HG02763 (cell line): ENCODE data around the gene KAZN.

Source experiments
- ATAC-seq: cut with Tn5 transposase; IDR thresholded peaks from one replicate; pipeline ENCODE4 v1.9.1; 2021; ENCODE audit warnings: mild to moderate bottlenecking, moderate library complexity; ENCODE audit not compliant: unreplicated experiment

Gene KAZN

DNA sequence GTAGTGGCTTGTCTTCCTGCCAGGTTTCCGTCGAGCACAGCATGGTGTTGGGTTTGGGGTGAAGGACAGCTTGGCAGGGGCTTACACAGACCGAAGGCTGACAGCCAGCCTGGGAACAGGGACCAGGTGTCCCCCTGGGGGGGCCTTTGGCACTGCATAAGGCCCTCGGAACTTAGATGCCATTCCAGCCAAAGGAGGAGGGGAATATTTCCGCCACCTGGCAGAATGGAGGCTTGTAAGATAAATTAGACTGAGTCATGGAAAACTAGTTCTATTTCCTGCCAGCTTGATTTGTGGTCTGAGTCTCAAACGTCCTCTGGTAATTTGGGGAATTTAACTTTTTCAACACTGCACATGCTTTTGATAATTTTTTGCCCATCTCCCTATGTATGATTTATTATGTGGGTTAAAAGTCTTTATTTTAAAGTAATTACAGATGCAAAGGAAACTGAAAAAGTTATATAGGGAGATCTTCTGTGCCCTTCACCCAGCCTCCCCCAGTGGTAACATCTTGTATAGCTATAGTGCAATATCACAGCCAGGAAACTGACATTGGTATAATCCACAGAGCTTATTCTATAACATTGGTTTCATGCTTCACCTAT is 543.6 kb downstream of the KAZN start:
- no peak for ATAC-seq

DNA sequence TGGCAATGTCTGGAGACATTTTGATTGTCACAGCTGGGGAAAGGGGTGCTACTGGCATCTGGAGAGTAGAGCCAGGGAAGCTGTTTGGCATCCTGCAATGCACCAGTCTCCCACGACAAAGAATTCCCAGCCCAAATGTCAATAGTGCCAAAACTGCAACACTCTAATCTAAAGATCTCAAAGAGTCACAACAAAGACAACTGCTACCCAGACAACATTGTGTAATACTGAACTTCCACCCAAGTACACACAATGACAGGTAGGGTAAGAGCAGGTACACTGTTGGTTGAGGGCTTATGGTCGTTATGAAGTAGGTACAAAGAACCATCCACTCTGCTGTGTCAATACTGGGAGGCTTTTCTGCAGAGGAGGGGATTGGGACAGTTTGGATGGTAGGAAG is 546.8 kb downstream of the KAZN start:
- no peak for ATAC-seq

DNA sequence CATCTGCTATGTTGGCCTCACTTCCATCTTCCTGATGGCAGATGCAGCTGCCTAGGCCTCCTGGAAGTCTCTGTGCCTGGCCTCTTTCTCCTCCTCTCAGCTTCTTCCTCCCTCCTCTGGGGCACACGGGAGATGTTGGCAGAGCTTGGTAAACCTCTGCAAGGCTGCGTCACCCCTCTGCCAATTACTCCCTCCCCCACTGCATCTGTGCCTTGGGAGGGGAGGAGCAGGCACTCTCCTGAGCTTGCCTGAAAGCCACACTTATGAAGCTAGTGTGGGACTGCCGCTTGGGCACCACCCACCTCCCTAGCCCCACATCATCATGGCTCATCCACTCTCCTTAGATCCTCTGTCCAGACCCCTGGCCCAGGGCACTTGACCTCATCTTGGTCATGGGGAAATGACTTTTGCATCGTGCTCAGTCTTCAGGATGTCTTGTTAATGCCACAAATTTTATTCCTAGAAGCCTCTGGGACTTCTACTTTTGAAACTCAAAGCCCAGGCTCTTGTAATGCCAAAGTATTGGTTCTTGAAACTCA is 547.7 kb downstream of the KAZN start:
- no peak for ATAC-seq

DNA sequence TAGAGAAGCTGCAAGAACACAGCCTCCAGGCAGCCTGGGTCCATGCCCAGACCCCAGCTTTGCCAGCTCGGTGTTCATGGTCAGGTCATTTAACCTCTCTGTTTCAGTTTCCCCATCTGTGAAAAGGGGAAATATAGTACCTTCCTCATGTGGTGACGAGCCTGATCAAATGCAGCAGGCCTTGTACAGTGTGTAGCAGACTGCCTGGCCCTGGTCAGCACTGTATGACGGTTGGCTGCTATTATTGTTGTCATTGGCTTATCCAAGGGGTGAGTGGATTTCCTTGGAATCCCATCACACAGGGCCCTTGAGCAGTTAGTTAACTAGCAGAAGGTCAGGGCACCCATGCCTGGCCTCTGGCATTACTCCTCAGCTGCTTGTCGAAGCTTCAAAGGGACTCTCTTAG is 548.5 kb downstream of the KAZN start:
- ATAC-seq, result no peak

DNA sequence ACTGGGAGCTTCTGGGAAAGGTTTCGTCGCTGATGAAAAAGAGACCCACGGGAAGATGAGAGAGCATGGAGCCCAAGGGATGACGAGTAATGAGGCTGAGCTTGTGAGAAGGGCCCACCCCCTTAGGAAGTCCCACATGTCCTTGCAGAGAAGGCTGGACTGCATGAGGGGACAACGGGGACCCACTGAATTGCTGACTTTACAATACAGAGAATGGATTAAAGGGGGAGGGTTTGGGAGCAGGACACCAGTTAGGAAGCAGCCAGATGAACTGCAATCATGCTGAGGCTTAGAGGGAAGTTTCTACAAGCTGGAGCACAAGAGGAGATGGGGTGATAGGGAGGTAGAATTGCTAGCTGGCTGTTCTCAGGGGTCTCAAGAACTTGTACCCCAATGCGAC is 549.5 kb downstream of the KAZN start:
- no peak for ATAC-seq

DNA sequence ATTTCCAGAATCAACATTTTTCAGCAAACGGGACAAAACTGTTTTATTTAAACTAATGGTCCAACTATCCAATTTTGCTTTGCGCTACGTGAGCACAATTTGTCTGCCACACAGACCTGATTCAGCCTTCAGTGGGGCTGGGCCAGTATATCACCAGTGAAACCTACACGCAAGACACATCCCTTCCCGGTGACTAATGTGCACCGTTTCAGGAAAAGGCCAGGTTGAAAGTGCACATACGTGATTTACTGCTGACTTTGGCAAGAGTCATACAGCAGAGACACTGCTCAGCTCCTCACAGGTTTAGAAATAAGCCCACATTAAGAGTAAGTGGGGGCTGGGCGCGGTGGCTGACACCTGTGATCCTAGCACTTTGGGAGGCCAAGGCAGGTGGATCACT is 550.0 kb downstream of the KAZN start:
- ATAC-seq, result no peak

DNA sequence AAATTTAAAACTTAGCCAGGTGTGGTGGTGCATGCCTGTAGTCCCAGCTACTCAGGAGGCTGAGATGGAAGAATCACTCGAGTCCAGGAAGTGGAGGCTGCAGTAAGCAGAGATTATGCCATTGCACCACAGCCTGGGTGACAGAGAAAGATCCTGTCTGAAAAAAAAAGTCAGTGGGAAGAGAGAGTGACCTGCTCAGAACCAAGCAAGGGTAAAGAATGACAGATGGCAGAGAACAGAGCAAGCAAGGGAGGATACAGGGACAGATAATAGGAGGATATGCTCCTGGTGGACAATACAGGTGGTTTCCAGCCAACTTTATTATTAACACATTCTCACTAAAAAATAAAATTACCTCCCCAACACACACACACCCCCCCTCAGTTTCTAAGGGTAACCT is 550.5 kb downstream of the KAZN start:
- ATAC-seq, result no peak

DNA sequence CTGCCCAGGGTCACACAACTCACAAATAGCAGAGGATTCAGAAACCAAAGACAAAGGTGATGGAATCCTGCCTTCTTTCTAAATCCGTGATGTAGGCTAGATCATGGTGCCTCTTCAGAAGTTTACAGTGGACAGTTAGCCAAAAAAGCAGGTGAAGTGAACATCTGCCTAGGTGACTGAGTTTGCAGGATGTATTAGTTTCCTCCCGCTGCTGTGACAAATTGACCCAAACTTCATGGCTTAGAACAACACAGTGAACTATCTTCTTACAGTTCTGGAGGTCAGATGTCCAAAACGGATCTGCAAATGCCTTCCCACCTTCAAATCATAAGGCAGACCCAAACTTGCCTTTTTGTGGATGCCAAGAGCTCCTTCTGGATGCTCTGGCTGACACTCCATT is 551.9 kb downstream of the KAZN start:
- no peak for ATAC-seq

DNA sequence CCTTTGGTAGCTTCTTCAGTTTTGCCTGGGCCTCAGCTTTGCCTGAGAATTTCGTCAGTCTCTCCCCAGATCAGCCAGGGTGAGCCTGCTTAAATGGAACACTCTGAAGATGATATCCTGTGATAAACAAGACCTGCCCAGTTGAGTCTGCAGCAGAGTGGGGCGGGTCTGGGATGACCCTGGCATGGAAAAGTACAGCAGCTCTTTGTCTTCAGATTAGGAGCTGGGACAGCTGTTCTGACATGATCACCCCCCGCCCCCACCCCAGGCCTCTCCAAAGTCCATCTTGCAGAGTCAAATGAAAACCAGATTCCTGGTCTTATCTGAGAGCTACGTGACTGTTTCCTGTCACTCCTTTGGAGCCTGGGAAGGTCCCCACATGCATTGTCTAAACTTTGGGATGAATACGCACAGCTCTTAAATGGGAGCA is 552.9 kb downstream of the KAZN start:
- ATAC-seq, result no peak

DNA sequence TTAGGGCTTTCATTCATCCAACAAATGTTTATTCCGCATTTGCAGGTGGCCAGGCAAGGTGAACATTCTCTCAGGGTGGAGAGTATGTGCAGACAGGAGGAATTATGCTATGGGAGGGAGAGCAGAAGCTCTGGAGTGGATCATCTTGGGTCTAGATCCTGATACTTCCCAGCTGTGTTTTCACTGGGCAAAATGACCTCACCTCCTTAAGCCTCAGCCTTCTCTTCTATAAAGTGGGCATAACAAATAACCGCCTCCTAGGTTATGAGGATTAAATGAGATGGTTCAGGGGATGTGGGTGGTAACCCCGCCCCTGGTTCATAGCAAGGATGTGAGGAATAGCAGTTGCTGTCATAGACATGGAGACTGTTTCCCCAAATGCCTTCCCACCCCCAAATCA is 553.4 kb downstream of the KAZN start:
- ATAC-seq, result no peak

DNA sequence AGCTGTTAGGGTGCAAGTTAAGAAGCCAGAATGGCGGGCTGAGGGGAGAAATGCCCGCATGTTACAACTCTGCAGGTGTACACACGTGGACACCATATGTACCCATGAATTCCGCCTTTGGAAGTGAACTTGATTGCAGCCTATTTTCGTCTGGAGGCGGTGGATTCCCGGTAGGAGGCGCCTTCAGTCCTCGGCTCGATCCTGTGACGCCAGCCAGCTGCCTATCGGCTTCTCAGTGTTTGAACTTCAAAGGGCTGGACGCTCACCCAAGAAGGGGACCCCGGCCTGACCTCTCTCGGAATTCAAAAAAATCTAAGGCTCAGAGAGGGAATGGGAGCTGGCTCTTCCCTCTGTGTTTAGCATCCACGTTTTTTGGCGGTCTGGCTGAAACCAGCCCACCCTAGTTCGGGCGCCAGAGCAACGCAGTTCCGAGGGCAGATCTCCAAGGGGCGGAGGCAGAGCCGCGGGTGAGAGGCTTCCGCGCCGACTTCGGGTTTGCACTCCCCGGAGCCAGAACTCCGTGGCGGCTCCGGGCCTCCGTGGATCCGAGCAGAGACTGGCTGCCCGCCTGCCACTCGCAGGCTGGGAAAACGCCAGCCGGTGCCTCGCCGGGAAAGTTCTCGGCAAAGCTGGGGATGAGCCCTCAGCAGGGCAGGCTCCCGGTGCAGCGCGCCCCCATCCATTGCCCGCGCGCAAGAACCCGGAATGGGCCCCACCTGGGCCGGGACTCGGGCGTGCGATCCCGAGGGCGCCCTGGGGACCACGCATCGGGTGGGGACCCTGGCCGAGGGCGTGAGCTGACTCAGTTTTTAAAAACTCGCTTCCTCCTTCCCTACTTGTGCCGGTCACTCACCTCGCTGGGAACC is 554.1 kb downstream of the KAZN start:
- ATAC-seq, result no peak

DNA sequence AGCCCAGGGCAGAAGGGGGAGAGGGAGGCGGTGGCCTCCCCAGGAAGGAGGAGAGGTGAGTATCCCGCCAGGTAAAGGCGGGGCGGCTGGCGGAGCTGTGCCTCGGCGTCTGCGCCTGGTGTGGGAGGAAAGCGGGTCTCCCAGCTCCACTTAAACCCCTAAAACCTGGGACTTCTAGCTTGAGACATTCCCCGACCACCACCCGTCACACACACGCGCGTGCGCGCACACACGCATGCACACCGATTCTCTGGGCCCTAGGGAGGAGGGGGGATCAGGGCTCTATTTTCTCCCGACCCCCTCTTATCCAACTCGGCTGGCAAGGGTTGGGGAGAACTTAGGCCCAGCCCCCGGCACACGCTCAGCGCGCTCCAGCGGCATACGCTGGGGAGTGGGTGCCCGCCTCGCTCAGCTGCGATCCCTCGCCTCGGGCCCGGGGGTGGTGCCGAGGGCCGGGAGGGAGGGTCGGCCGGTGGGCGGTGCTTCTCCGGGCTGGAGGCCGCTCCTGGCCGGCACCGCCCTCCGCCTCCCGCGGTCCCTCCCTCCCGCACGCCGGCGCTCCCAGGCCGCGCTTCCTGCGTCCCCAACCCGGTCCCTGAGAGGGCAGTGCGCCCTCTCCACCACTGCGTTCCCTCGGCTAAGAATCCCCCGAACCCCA is 554.8 kb downstream of the KAZN start, which contains the start of gene TMEM51:
Gene TMEM51, plus strand, starts transcription at position 564 of the 658 bp plus-strand sequence. CDS start 61,341 bp downstream, outside the sequence.
- no peak for ATAC-seq

DNA sequence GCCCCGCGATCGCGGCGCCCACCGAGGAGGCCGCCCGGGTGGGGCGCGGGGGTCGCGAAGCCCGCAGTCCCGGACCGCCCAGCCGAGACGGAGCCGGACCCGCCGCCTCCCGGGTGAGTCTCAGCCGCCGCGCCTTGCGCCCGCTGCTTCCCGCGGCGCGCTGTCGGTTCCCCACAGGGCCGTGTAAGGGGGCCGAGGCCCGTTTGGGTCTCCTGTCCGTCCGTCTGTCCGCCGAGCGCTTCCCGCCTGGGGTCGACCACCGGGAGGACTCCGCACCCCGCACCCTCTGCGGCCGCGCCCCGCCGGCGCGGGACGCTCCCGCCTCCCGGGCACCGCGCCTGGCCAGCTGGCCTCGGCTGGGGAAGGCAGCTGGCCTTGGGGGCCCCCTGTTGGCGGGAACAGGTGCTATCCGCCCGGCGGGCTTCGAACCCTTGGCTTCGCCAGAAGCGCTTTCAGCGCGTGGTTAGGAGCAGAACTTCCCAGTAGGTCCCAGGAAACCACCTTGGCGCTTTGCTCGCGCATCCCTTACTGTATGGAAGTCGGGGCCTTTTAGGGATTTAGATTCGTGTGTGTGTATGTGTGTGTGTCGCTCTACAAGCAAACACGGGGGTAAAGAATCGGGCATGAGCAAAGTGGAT is 555.5 kb downstream of the KAZN start:
- no peak for ATAC-seq

DNA sequence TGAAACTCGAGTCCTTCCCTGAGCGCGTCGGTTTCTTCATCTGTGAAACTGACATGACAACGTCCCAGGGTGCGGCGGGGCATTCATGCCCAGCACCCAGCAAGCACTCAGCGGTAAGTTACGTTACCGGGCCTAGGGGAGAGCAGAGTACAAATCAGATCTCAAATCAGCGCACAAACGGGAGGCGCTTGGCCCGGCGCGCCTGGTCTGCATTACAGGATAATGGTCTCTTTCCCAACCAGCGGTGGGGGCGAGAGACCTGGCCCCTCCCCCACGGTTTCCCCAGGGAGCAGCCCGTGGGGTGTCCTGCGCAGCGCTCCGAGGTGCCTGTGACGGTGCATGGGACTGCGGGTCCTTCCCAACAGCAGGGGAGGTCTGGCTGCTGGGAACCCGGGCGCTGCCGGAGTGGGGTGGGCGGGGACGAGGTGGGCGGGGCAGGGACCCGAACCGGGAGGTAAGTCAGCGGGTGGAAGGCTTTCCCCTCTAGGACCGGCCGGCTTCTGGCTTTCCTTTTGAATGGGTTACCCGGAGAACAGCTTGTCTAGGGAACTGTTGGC is 556.1 kb downstream of the KAZN start:
- ATAC-seq, result no peak

DNA sequence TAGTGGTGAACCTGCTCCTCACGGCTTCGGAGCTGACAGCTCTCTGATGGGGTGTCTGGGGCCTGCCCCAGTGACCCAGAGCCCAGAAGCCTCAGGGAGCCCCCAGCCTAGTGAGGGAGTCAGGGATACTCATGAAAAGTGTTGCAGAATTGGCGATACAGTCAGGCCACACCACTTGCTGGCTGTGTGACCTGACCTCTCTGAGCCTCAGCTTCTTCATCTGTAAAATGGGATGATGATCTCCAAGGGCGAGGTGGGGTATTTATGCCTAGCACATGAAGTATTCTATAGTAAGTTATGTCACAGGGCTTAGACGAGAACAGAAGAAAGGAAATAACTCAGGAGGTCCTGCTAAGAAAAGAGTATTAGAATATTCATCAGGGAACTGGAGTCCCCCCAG is 556.7 kb downstream of the KAZN start:
- ATAC-seq, result no peak

DNA sequence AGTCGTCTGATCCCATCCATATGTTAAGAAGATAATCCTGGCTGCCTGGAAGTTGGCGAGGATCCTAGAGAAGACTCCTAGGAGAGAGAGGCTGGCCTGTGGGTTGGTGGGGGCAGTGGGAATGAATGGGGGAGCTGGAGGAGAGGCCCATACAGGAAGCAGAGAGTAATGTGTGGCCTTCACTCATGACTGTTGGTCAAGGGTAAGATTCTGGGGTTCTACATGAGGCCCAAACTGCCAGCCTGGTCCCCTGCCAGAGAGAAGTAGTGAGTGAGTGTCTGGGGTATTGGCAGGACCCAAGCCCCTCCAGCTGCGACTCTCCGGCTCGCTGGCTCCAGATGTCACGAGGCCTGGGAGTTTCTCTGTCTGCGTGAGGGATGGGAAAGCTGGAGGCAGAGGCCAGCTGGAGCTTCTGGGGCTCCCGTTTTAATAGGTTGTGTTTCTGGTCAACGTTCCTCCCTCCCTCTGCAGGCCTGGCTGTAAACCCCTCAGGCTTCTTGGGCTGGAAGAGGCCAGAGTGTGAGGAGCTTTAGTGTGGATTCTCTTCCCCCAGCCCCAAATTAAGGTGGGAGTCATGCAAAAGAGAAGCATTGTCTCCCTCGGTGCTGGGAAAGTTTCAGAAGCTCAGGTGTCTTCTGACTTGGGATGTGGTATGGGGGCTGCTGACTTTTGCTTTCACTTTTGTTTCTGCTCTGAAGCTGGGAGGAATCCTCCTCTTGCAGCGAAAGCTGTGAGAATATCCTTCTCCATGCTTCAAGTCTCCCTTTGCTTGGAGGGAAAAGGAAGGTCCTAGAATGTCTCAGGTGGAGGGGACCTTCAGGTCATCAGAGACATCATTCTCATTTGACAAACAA is 557.6 kb downstream of the KAZN start:
- no peak for ATAC-seq

DNA sequence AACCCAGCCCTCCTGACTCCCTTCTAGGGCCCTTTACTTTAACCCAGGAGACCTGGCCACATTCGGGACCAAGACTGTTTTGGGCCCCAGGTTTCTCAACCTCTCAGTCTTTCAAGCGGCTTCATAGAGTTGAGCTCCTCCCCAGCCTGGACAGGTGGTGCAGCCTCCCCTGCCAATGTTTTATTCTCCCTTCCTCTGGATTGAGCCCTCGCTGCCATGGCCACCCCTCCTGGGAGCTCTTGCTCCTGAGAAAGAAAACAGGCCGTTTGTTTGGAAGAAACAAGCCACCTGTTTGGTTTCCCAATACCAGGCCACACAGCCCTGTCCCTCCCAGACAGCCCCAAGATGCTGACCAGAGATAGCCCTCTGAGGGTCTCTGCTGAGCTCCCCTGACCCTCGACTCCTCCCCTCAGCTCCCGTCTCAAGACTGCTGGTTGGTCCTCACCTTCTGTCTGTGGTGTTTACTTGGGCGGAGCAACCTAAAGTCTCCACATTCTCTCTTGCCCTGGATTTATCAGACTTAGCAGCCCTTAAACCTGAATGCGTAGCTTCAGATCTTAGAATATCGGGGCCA is 558.4 kb downstream of the KAZN start:
- ATAC-seq, result no peak

DNA sequence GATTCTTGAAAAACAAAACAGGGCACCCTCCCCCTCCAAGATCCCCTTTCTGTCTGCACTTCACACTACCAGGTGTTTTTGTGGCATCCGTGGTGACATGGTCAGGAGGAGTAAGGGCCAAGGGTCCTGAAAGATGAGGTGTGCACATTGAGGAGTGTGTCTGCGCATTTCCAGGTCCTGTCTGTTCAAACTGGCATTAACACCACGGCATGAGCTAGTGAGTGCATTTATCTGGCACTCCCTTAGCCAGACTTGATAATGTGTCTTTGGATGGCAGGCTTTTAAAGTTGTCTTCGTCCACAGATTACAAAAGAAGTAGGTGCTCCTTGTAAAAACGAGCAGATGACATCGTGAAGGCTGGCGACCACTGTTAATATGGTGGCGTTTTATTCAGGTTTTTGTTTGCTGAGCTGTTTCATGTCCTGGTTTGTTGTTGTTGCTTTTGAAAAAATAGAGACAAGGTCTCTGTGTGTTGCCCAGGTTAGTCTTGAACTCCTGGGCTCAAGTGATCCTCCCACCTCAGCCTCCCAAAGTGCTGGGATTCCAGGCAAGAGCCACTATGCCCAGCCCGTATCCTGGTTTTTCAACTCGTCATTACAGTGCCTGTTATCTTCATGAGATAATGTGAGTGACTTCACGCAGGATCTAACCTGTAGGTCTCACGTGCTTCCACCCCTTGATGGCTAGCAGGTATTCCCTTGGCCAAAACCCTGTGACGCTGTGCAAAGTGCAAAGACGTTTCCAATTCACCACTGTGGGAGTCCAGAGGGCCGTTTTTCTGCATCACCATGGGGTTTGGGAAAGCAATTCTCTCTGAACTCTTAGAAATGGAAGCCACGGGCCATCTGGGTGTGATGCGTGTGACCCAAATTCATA is 559.3 kb downstream of the KAZN start:
- ATAC-seq, result no peak
